GM12878 (cell line): Measurements from ENCODE around the gene LDB3. TPM values are rescaled to one million over a fixed set of nuclear protein-coding genes. Genes with fewer than 3 reads are reported as not detected.

Experiments
- ATAC-seq: fragments of 200-7000 bp; cut with Tn5 transposase; 3 replicates; pipeline ENCODE4 v1.9.1; 2020; ENCODE audit warnings: mild to moderate bottlenecking, moderate library complexity
- BruUV-seq: library from RNA; stranded (reverse); fragments of 400-500 nt; replicated peaks from 2 replicates; lab custom pipeline; 2021; lab: Mats Ljungman, UMichigan
- CTCF ChIA-PET: fragments of 300-600 bp; sonication (Branson Sonifier 250); formaldehyde crosslinking; extraction: SDS; loops from one replicate; lab custom pipeline; 2021; ENCODE audit warnings: inconsistent platforms; lab: Yijun Ruan, JAX
- POLR2A ChIA-PET: fragments of 350-600 bp; formaldehyde crosslinking; extraction: SDS; loops from one replicate; lab custom pipeline; 2021; ENCODE audit warnings: inconsistent platforms; lab: Charles Lee
- RAD21 ChIA-PET: fragments of 300-600 bp; sonication (Branson Sonifier 250); formaldehyde crosslinking; loops from one replicate; lab custom pipeline; 2023; ENCODE audit warnings: antibody characterized with exemption; ENCODE audit not compliant: unreplicated experiment; lab: Charles Lee
- SMC1A ChIA-PET: fragments of 300-600 bp; sonication (Branson Sonifier 250); formaldehyde crosslinking; loops from one replicate; lab custom pipeline; 2023; ENCODE audit not compliant: unreplicated experiment, uncharacterized antibody; lab: Charles Lee
- DNase-seq: peaks from one replicate; pipeline ENCODE4 v3.0.0-alpha.2; 2011; ENCODE audit warnings: low read depth, low spot score
- FAIRE-seq: peaks from 3 replicates; lab custom pipeline; 2011; peaks lifted over from hg19 to GRCh38; lab: Jason Lieb, UNC
- H2AFZ ChIP-seq: 2 replicates; pipeline ENCODE4 v1.6.0; 2011; ENCODE audit warnings: low read depth, low read length, control low read depth; ENCODE audit not compliant: control insufficient read depth
- H3K27ac ChIP-seq: 2 replicates; pipeline ENCODE4 v1.5.1; 2011; ENCODE audit warnings: control low read depth; ENCODE audit not compliant: control insufficient read depth, insufficient read depth
- H3K27me3 ChIP-seq, 2 experiments: replicated peaks in 1 of 2; 2 replicates each; pipeline versions ENCODE4 v1.6.0 to v1.6.1; 2011; ENCODE audit warnings: low read length in 1 of 2; ENCODE audit not compliant: control insufficient read depth in 2 of 2, insufficient read depth in 2 of 2
- H3K36me3 ChIP-seq, 2 experiments: 2 replicates each; pipeline ENCODE4 v1.5.1; 2011; ENCODE audit warnings: low read length in 1 of 2; ENCODE audit not compliant: control insufficient read depth in 2 of 2, insufficient read depth in 2 of 2
- H3K4me1 ChIP-seq: 2 replicates; pipeline ENCODE4 v1.6.1; 2011; ENCODE audit warnings: mild to moderate bottlenecking, low read length, moderate library complexity, mixed read lengths; ENCODE audit not compliant: control insufficient read depth, insufficient read depth
- H3K4me2 ChIP-seq: 2 replicates; pipeline ENCODE4 v1.6.0; 2011; ENCODE audit warnings: control low read depth; ENCODE audit not compliant: control insufficient read depth, insufficient read depth
- H3K4me3 ChIP-seq: fragments of 200-600 bp; sonication (generic); 2 replicates; pipeline ENCODE4 v1.5.1; 2016
- H3K79me2 ChIP-seq: 2 replicates; pipeline ENCODE4 v1.6.0; 2011; ENCODE audit warnings: low read length; ENCODE audit not compliant: control insufficient read depth, insufficient read depth
- H3K9ac ChIP-seq: 2 replicates; pipeline ENCODE4 v1.8.0; 2011; ENCODE audit warnings: low read length, control low read depth, mixed read lengths; ENCODE audit not compliant: control insufficient read depth, insufficient read depth
- H3K9me3 ChIP-seq: replicated peaks from 3 replicates; pipeline ENCODE4 v1.5.1; 2011; ENCODE audit warnings: mild to moderate bottlenecking, low read length; ENCODE audit not compliant: control insufficient read depth, insufficient read depth
- H4K20me1 ChIP-seq: 2 replicates; pipeline ENCODE4 v1.6.0; 2011; ENCODE audit not compliant: control insufficient read depth, insufficient read depth
- BCL11A ChIP-seq: IDR thresholded peaks from 2 replicates; pipeline ENCODE4 v1.6.1; 2011; ENCODE audit warnings: low read depth, low read length
- BMI1 ChIP-seq: fragments of 450-650 bp; IDR thresholded peaks from 2 replicates; pipeline ENCODE4 v1.6.1; 2016; ENCODE audit warnings: mild to moderate bottlenecking, moderate library complexity, borderline replicate concordance
- IKZF1 ChIP-seq: fragments of 450-650 bp; conservative IDR thresholded peaks from 2 replicates; pipeline ENCODE4 v1.6.1; 2017; ENCODE audit warnings: antibody characterized with exemption, mild to moderate bottlenecking
- MEF2B ChIP-seq: fragments of 450-650 bp; IDR thresholded peaks from 2 replicates; pipeline ENCODE4 v1.6.1; 2018; ENCODE audit warnings: mild to moderate bottlenecking, moderate library complexity; ENCODE audit not compliant: partially characterized antibody, poor library complexity, severe bottlenecking
- NBN ChIP-seq: fragments of 450-650 bp; IDR thresholded peaks from 2 replicates; pipeline ENCODE4 v1.6.1; 2016
- PML ChIP-seq: IDR thresholded peaks from 2 replicates; pipeline ENCODE4 v1.6.1; 2012; ENCODE audit warnings: low read length, inconsistent platforms
- POLR2AphosphoS5 ChIP-seq: IDR thresholded peaks from 2 replicates; pipeline ENCODE4 v1.6.1; 2011; ENCODE audit warnings: mild to moderate bottlenecking, low read length, inconsistent platforms
- POU2F2 ChIP-seq: IDR thresholded peaks from 3 replicates; pipeline ENCODE4 v1.6.1; 2011; ENCODE audit warnings: low read depth, mild to moderate bottlenecking, low read length, borderline replicate concordance
- RAD21 ChIP-seq: IDR thresholded peaks from 2 replicates; pipeline ENCODE4 v1.6.1; 2011; ENCODE audit warnings: mild to moderate bottlenecking, low read depth, low read length, moderate library complexity; ENCODE audit not compliant: insufficient read depth
- RUNX3 ChIP-seq: IDR thresholded peaks from 2 replicates; pipeline ENCODE4 v1.6.1; 2012; ENCODE audit warnings: low read length, inconsistent platforms
- SP1 ChIP-seq: IDR thresholded peaks from one replicate; pipeline ENCODE4 v1.6.1; 2011; ENCODE audit warnings: low read depth, low read length
- SPI1 ChIP-seq: IDR thresholded peaks from 2 replicates; pipeline ENCODE4 v1.6.1; 2011; ENCODE audit warnings: low read depth, mild to moderate bottlenecking, low read length, moderate library complexity, borderline replicate concordance; ENCODE audit not compliant: insufficient read depth
- TAF1 ChIP-seq: IDR thresholded peaks from 2 replicates; pipeline ENCODE4 v1.6.1; 2011; ENCODE audit warnings: mild to moderate bottlenecking, low read depth, low read length, borderline replicate concordance
- ZNF207 ChIP-seq: fragments of 450-650 bp; IDR thresholded peaks from 2 replicates; pipeline ENCODE4 v1.6.1; 2014; ENCODE audit warnings: antibody characterized with exemption, mild to moderate bottlenecking, borderline replicate concordance
- ZNF384 ChIP-seq: IDR thresholded peaks from 2 replicates; pipeline ENCODE4 v1.6.1; 2012; ENCODE audit warnings: low read depth, mild to moderate bottlenecking, low read length, improper control_type of control experiment, borderline replicate concordance
- WGBS: methylation state at CpG from one replicate; pipeline ENCODE4 v1.1.6; 2016; ENCODE audit warnings: low lambda C conversion rate; ENCODE audit not compliant: insufficient replicate concordance, insufficient coverage; ENCODE audit errors: missing lambda C conversion rate; 5-methylcytosine and 5-hydroxymethylcytosine counted together
- in situ Hi-C: fragments of 300-500 bp; cut with MboI; formaldehyde crosslinking; loops from 9 replicates; pipeline ENCODE4 v1.14.3; 2018; ENCODE audit warnings: mixed read lengths
- intact Hi-C: fragments of 100-400 bp; cut with micrococcal nuclease; formaldehyde crosslinking; loops from one replicate; pipeline ENCODE4 v1.14.2; 2022; ENCODE audit not compliant: unreplicated experiment
- polyA plus RNA-seq, 11 experiments: library from polyadenylated mRNA; depleted of rRNA in 4 of 11; unstranded in 6 of 11; stranded (reverse) in 5 of 11; fragments of >200 nt; fragmentation: Nextera tagmentation in 4 of 11; fragmentation: Illumina TruSeq in 1 of 11; extraction: Ambion mirVana in 4 of 11; extraction: Trizol in 1 of 11; gene quantifications; 1 replicate in 1 of 11; 2 replicates in 10 of 11; pipeline versions ENCODE4 v1.2.1 to v1.2.3, GENCODE V29; 2011 to 2016; ENCODE audit warnings: inconsistent platforms in 2 of 11, missing spikeins in 2 of 11, low read depth in 1 of 11
- total RNA-seq, 4 experiments: library from RNA; depleted of rRNA in 3 of 4; stranded (reverse); fragments of >200 nt in 3 of 4; fragmentation: Illumina TruSeq in 1 of 4; extraction: Trizol in 1 of 4; gene quantifications; 2 replicates each; pipeline versions ENCODE4 v1.2.1 to v1.2.3, GENCODE V29; 2013 to 2021
- TF ChIP-seq, protein P1 (sequence below): fragments of 450-650 bp; IDR thresholded peaks from 2 replicates; pipeline ENCODE4 v1.6.1; 2016; ENCODE audit warnings: mild to moderate bottlenecking, moderate library complexity, borderline replicate concordance
- TF ChIP-seq, protein P2 (sequence below): fragments of 450-650 bp; IDR thresholded peaks from 2 replicates; pipeline ENCODE4 v1.6.1; 2017; ENCODE audit warnings: antibody characterized with exemption, mild to moderate bottlenecking, moderate library complexity

The LDB3 gene
- total and polyA plus RNA-seq, 10 of the 15 experiments (the other 5 are each of a cell fraction or from before 2014, with no cell fraction given) = 0.02 to 0.07 (median 0.04) TPM; not detected in 1

DNA sequence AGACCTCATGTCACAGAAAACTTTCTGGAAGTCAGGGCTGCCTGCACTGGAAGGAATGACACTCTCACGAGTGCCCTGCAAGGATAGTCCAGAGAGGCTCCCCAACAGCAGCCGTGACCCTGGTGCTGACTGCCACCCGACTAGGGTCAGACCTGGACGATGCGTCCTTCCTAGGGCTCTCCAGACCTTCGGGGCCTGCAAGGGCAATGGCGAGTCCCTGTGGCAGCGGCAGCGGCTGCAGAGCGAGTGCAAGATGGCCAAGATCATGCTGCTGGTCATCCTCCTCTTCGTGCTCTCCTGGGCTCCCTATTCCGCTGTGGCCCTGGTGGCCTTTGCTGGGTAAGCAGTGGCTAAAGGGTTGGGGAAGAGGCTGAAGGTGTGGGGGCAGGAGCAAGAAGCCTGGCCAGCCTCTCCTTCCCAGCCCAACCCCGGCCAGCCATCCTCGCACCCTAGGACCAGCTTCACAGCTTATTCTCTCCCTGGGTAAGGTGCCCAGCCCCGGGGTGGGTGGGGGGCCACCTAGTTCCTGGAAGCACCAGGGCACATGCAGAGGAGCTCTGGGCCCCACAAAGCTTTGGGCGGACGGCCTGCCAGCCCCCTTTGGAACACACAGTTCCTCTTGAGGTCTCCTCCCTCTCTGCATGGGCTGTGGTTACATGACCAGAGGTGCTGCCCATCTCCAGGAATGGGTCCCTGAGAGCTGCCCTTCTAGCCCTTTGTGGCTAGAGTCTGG, 8.4 kb upstream of the LDB3 start:
- BruUV-seq = no TSS peak
- Histone ChIP-seq H3K4me1 (no peaks in the 10 kb centered on the region), H2AFZ (no peak overlapping the region), H3K4me3 (no peak overlapping the region), H3K79me2 (no peaks in the 10 kb centered on the region), H3K9ac (no peak overlapping the region), H3K27me3 (no peaks in the 10 kb centered on the region; a peak in 1 of 4 replicates), H3K27ac (no peak overlapping the region), H3K9me3 (no peaks in the 10 kb centered on the region; the same call in 2 of the 3 replicates), H3K4me2 (no peak overlapping the region), H4K20me1 (no peaks in the 10 kb centered on the region; the same call in 1 of the 2 replicates), H3K36me3 (no peaks in the 10 kb centered on the region)
- no peak for DNase-seq
- WGBS = 35% methylated on average over 15 of the region's 17 CpGs
- ChIA-PET SMC1A (no interaction called here), RAD21 (no interaction called here), CTCF (interaction anchor here (0.8 kb wide), 1 partner anchor 15 kb away, joined by 3 read pairs; no protein-coding TSS in a partner anchor), POLR2A (no interaction called here)
- in situ Hi-C loops (no loop called here), intact Hi-C loops (loop anchor here (10.0 kb wide), 1 partner anchor 265 kb away; no protein-coding TSS in a partner anchor)
- no peak for ATAC-seq
- no peak for FAIRE-seq
- TF ChIP-seq PML (no peak), SP1 (no peak), BCL11A (no peak), ZNF207 (no peak), TAF1 (no peak), SPI1 (no peak), POU2F2 (no peak), MEF2B (no peak), ZNF384 (no peak), IKZF1 (no peak), RAD21 (no peak), BMI1 (no peak), NBN (no peak), RUNX3 (no peak), POLR2AphosphoS5 (no peak)
- TF ChIP-seq, protein P1, sequence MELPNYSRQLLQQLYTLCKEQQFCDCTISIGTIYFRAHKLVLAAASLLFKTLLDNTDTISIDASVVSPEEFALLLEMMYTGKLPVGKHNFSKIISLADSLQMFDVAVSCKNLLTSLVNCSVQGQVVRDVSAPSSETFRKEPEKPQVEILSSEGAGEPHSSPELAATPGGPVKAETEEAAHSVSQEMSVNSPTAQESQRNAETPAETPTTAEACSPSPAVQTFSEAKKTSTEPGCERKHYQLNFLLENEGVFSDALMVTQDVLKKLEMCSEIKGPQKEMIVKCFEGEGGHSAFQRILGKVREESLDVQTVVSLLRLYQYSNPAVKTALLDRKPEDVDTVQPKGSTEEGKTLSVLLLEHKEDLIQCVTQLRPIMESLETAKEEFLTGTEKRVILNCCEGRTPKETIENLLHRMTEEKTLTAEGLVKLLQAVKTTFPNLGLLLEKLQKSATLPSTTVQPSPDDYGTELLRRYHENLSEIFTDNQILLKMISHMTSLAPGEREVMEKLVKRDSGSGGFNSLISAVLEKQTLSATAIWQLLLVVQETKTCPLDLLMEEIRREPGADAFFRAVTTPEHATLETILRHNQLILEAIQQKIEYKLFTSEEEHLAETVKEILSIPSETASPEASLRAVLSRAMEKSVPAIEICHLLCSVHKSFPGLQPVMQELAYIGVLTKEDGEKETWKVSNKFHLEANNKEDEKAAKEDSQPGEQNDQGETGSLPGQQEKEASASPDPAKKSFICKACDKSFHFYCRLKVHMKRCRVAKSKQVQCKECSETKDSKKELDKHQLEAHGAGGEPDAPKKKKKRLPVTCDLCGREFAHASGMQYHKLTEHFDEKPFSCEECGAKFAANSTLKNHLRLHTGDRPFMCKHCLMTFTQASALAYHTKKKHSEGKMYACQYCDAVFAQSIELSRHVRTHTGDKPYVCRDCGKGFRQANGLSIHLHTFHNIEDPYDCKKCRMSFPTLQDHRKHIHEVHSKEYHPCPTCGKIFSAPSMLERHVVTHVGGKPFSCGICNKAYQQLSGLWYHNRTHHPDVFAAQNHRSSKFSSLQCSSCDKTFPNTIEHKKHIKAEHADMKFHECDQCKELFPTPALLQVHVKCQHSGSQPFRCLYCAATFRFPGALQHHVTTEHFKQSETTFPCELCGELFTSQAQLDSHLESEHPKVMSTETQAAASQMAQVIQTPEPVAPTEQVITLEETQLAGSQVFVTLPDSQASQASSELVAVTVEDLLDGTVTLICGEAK = no peak
- TF ChIP-seq, protein P2, sequence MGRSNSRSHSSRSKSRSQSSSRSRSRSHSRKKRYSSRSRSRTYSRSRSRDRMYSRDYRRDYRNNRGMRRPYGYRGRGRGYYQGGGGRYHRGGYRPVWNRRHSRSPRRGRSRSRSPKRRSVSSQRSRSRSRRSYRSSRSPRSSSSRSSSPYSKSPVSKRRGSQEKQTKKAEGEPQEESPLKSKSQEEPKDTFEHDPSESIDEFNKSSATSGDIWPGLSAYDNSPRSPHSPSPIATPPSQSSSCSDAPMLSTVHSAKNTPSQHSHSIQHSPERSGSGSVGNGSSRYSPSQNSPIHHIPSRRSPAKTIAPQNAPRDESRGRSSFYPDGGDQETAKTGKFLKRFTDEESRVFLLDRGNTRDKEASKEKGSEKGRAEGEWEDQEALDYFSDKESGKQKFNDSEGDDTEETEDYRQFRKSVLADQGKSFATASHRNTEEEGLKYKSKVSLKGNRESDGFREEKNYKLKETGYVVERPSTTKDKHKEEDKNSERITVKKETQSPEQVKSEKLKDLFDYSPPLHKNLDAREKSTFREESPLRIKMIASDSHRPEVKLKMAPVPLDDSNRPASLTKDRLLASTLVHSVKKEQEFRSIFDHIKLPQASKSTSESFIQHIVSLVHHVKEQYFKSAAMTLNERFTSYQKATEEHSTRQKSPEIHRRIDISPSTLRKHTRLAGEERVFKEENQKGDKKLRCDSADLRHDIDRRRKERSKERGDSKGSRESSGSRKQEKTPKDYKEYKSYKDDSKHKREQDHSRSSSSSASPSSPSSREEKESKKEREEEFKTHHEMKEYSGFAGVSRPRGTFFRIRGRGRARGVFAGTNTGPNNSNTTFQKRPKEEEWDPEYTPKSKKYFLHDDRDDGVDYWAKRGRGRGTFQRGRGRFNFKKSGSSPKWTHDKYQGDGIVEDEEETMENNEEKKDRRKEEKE = no peak
